IPS DF 4.7 (cell line): Measurements from ENCODE around the gene ZFHX3.

Source experiments
- DNase-seq: peaks from one replicate; pipeline ENCODE4 v3.0.0-alpha.2; 2013; ENCODE audit warnings: low spot score; ENCODE audit errors: extremely low read depth

ZFHX3 gene

GRCh38 chr16:72956124-72957064 lies 91.5 kb downstream of the ZFHX3 start:
- no peak for DNase-seq

- no peak for DNase-seq
These were observed 95.1 kb downstream of the ZFHX3 start for GRCh38 chr16:72952811-72953271.

GRCh38 chr16:72952404-72952803 lies 95.5 kb downstream of the ZFHX3 start:
- DNase-seq: no peak

DNA sequence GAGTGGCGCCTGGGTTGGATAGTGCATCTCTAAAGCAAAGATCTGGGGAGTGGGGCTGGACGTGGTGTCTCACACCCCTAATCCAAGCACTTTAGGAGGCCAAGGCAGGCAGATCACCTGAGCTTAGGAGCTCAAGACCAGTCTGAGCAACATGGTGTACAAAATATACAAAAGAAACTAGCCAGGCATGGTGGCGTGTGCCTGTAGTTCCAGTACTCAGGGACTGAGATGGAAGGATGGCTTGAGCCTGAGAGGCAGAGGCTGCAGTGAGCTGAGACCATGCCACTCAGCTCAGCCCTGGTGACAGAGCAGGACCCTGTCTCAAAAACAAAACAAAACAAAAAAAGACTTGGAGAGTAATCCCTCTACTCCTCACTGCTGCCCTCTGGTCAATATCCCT lies 96.0 kb downstream of the ZFHX3 start:
- no peak for DNase-seq

- no peak for DNase-seq
These were observed 97.3 kb downstream of the ZFHX3 start for GRCh38 chr16:72950669-72951068.

DNA sequence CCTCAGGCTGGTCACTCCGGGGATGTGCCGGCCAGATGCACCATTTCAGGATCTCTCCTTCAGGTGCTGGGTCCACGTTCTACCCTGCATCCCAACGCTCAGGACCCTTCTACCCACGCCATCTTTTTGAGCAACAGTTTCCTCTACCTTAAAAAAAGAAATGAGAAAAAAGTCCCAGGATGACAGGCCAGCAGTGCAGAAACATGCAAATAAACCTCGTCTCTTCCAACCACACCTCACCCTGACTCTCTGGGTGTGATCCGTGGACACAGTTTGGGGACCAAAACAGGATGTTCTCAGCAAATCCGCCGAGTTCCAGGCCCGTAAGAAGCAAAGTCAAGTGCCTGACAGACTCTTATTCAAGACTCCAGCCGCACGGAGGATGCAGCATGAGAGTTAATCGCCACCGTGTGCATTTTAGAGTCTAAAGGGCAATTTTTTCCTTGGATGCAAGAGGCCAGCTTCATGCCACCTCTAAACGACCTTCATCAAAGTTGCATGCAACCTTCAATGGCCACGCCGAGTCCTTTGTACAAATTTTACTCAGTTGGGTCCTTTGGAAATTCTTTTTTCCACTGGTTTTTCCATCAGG lies 99.6 kb downstream of the ZFHX3 start:
- no peak for DNase-seq

DNA sequence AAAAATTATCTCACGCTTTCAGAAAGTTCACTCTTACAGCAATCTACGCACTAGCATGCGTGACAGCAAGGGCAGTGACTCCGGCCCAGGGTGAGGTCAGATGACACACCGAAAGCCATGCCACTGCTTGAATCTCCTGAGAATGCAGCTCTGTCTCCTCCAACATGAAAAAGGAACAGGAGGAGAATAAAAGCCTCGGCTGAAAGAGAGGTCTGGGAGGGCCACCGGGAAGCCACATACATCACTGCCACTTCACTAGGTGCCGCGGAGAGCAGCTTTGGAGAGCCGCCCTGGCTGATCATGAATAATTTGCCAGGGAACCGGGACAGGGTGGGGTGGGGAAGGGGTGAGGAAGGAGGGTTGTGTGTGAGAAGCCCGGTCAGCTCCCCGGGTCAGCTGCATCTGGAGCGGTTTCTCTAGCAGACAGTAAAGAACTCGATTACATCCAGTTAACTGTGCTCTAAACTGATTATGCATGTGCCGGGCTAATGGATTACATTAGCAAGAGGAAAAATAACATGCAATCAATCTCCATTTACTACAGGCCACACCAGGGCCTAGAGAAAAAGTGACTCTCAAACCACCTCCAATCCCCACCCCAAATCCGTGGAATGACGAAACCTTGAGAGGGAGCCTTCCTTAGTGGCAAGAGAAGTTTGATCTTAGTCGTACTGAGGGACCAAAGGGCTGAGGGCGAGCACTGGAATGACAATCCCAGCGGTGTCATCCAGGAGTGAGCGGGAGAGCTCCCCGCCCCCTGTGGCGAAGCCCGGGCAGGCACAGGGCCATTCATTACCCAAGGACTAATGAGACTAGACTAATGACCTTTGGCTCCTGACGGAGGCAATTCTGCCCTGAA lies 100.3 kb downstream of the ZFHX3 start:
- DNase-seq: no peak

DNA sequence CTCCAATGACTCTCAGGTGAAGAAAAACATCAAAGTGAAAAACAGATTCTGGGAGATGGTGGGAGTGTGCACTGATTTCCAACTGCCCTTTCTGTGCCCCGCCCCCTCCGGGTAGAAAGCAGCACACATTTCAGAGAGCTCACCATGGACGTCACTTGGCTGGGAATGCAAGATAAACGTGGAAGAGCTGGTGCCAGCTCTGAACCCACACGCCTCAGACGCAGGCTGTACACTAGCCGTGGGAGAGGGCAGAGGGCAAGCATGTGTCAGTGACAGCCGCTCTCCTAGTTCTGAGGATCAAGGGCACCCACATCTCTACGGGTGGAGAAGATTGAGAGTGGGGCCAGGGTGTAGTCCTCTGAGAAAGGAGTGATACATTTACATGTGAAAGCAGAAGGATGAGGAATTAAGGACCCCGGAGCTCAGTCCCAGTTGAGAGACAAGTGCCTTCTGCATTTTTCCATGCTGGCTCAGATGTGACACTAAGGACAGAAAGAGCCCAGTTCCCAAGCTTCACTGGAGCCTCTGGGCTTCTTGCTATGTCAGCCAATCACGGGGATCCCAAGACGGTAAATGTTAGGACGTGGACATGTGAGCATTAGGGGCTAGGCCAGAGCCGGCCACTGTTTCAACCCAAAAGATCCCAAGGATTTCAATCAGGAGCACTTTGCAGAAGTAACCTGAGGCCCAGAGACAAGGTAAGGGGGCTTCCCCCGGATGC lies 101.3 kb downstream of the ZFHX3 start:
- DNase-seq: no peak

- DNase-seq: no peak
These were observed 101.9 kb downstream of the ZFHX3 start for GRCh38 chr16:72946063-72946462.

- no peak for DNase-seq
These were observed 102.3 kb downstream of the ZFHX3 start for GRCh38 chr16:72945611-72946010.

- no peak for DNase-seq
These were observed 103.0 kb downstream of the ZFHX3 start for GRCh38 chr16:72944757-72945485.

DNA sequence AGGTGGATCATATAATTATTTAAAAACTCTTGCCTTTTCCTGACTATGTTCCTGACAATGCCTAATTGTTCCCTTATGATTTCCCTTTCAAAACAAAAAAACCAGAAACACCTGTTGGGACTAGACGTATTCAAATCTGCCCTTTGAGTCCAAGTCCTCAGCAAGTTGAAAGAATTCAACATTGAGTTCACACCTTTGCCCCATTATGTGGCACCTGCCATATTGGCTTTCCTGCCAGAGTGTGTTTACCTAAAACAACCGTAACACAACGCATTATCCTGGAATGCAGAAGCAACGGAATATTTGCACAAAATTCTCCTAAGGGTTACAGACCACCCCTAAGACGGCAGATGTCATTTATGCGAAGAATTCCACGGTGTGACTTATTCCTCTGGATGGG lies 105.9 kb downstream of the ZFHX3 start:
- DNase-seq: no peak

DNA sequence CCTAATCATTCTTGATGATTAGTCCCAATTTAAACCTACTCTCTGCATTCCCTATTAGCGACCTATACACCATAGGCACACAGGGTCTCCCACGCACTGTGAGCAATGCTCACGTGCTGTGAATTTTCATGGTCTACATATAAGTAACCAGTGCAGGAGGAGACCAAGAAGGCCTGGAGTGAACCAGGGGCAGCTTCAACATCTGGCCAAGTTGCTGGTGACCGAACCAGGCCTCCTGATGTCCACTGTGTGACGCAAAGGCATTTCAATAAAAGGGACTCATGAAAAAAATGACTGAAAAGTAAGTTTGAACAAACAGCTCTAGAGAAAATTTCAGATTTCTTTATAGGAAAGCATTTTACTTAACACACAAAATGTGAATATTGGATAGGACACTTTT lies 107.0 kb downstream of the ZFHX3 start:
- no peak for DNase-seq

DNA sequence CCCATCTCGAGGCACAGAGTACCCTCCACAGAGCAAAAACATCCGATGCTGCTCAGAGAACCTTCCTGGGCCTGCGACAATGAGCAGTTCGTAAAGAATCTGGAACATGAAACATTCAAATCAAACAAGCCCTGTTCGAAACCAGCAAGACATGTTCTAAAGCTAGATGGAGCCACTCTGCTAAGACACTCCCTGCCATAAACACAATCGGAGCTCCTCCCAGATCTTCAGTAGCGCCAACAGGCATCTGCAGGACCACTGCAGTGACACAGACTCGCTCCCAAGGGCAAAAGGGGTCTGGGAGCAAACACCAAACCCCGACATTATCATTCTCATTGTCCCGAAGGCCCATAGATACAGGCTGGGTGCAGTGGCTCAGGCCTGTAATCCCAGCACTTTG lies 108.7 kb downstream of the ZFHX3 start:
- no peak for DNase-seq

DNA sequence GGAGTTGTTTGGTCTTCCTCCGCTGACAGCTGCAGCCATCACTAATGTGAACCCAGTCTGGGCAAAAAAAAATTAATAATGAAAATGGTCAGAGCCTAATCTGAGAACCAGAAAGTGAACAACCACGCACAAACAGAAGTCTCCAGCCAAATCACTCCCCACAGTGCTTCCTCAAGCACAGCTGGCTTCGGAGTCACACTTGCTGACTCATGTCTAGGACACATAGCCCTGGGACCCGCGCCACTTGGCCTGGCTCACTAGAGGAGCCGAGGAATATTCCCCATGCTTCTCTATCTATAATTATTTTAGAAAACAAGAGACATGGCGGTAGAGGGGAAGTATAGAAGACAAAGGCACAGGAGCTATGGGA lies 109.1 kb downstream of the ZFHX3 start:
- no peak for DNase-seq

- DNase-seq: no peak
These were observed 109.8 kb downstream of the ZFHX3 start for GRCh38 chr16:72937916-72938794.

GRCh38 chr16:72937360-72937759 lies 110.6 kb downstream of the ZFHX3 start:
- DNase-seq: no peak

GRCh38 chr16:72936408-72936807 lies 111.5 kb downstream of the ZFHX3 start:
- DNase-seq: no peak

- no peak for DNase-seq
These were observed 112.0 kb downstream of the ZFHX3 start for GRCh38 chr16:72935896-72936295.
